Measurements from ENCODE around the gene GARRE1.

GRCh38 chr19:34231439-34231838 lies 22.9 kb upstream of the GARRE1 start:
- TF ChIP-seq CTCF (IDR thresholded peaks at IDR 0.05) = no peak
- no peak for TF ChIP-seq POLR2A (IDR thresholded peaks at IDR 0.05)
- TF ChIP-seq POLR2AphosphoS5 (IDR thresholded peaks at IDR 0.05) = no peak
